GM18511 (cell line): ENCODE results near the gene SLC12A7.
"Not testable (repeated sequence)": the region's sequence is repeated elsewhere in the genome, so short reads cannot be mapped to it uniquely, and the experiment has no call there.

Experiments
- ATAC-seq: cut with Tn5 transposase; IDR thresholded peaks from one replicate; pipeline ENCODE4 v1.9.1; 2021; ENCODE audit warnings: mild to moderate bottlenecking, moderate library complexity; ENCODE audit not compliant: unreplicated experiment

SLC12A7 gene

DNA sequence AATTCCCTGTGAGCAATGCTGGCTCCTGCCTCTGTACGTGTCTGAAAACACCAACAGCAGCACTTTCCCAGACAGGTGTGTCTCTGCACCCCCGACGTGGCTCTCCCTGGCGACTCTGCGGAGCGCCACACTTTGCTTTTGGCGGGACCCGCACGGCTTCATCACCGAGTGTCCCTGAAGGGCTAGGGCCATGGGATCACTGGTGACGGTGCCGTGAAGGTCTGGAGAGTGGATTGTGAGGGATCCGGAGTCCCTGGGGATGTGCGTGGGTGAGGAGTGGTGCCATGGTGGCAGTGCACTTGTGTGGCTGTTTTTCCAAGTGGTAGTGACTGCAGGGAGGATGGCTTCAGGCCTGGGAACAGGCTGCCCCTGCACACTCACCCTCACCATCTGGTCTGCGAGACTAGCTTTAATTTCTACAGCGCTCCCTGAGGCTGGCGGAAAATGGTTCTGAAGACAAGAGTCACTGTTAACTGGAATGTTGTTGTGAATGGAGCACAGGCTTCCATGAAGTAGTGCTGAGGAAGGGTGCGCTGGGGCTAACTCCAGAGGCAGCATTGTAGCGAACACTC, 100.0 kb downstream of the SLC12A7 start:
- ATAC-seq = no peak

DNA sequence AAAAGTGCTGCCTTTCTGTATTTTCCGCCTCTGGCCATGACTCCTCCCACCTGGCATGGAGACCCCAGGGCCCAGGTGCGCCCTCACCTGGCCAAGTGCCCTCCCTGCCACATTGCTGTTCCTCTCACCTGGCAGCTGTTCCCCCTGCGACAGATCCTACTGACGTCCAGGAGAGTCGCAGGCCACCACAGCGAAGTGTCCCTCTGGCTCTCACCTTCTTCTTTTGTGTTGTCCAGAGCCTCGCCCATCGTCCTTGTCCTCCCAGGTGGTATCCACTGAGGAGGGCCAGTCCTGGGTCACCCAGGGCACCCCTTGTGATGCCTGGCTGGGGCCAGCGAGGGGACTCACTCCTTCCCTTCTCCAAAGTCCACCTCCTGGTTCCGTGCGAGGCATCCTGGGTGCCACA, 100.6 kb downstream of the SLC12A7 start:
- ATAC-seq = no peak

- ATAC-seq = no peak
Observed at GRCh38 chr5:1010641-1011046, 101.2 kb downstream of the SLC12A7 start.

DNA sequence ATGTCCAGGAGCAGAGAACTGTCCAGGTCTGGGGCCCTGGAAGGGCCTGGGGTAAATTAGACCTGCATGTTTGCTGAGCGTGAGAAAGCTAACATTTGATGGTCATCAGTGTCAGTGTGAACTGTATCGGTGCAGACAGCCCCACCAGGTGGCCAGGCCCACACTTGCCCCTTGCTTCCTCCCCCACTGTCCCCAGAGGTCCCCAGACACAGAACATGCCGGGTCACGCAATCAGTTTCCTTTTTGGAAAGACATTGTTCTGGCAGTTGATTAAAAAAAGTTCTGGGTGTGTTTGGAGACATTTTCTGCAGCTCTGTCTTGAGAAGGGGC, 101.7 kb downstream of the SLC12A7 start:
- ATAC-seq = no peak

DNA sequence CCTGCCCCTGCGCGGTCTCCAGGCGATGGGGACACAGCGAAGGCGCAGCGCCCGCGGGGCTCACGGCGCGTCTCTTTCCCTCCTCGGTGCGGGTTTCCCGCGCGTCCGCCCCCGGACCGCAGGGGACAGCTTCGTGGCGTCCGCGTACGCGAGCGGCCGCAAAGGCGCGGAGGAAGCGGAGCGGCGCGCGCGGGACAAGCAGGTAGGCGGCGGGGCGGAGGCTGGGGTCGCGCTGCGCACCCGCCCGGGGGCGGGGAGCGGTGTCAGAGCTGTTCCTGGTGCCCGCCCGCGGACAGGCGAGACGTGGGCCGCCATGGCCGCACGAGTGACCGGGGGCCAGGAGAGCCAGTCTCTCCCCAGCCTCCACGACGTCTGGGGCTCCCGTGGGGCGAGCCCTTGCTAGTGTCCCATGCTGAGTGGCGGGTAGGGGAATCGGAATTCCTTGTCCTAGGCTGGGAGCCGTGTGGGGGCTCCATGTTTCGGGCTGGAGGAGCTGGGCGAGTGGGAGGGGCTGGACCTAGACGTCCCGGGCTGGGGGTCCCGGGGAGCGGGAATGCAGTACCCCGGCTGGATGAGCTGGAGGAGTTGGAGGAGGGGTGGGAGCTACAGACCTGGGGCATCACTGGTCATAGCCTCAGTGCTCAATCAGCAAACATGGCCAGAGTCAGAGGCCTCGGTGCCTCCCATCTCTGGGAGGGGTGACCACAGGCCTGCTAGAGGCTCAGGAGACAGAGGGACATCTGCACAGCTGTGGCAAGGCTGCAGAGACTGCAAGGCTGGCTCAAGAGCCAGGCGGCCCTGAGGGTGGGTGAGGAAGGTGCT, 102.3 kb downstream of the SLC12A7 start:
- ATAC-seq = no peak

- peak; percentile 47 for ATAC-seq
Observed at GRCh38 chr5:1008451-1009358, 103.2 kb downstream of the SLC12A7 start, which contains the start of gene NKD2. Gene NKD2, plus strand, starts transcription at chr5:1008802. Its CDS starts 256 bp downstream, at chr5:1009058.

GRCh38 chr5:1007681-1008450, 104.0 kb downstream of the SLC12A7 start:
- no peak for ATAC-seq

- ATAC-seq = no peak
Observed at GRCh38 chr5:1007221-1007680, 104.6 kb downstream of the SLC12A7 start.

- no peak for ATAC-seq
Observed at GRCh38 chr5:1006656-1007071, 105.2 kb downstream of the SLC12A7 start.

DNA sequence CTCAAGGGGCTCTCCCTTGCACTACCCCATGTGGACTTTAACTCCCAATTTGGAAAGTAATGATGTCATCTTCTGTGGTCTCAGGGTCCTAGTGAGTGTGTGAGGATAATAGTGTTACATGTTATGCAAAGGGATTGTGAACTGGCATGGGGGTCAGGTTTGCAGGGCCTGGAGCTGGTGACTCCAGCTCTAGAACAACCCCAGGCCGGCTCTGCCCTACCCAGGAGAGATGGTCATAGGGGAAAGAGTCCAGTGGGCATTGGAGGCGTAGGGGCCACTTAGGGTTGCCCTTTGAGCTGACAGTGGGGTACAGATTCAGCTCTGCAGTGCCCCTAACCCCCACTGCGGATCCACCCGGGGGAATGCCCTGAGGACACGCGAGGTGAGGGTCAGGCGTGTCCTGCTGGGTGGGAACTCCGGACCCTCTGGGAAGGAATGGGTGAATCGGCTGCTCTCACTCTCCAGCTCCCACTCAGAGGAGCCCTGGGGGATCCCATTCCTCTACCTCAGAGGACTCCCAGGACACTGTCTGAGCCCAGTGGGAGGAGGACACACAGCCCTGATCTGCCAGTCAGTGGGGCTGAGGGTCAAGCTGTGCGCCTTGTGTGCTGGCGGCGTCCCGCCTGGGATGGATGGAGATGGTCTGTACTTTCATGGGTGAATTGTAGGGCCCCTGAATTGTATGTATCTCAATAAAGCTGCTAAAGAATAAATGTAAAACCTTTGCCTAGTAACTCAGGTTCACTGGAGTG, 105.8 kb downstream of the SLC12A7 start:
- no peak for ATAC-seq

- ATAC-seq = no peak
Observed at GRCh38 chr5:1005249-1005851, 106.5 kb downstream of the SLC12A7 start.

DNA sequence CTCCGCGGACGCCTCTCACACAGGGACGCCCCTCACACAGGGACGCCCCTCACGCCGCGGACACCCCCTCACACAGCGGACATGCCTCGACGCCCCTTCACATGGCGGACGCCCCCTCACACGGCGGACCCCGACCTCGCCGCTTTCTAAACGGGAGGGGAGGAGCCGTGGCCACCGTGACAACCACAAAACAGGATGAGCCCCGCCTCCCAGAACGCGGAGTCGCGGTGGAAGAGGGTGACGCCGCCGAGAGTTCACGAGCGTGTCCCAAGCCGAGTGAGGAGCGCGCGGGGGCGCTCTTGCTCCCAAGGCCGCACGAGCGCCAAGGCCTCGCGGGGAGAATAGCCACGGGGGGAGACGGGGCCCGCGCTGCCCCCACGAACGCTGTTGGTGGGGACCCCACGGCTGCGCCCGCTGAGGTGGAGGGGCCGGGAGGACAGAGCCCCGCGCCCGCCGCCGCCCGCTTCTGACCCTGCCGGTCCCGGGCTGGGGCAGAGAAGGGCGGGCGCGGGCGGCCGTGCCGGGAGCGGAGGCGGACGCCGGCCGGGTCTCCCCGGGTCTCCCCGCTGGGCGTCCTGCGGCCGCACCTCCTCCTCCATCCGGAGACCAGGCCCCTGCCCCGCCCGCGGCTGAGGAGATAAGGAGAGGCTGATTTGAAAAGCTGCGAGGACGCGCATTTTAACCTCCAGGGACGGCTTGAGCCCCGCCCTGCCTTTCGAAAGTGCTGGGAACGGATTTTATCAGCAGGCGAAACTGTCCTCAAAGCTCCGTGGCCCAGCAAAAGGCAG, 107.2 kb downstream of the SLC12A7 start:
- ATAC-seq = no peak

DNA sequence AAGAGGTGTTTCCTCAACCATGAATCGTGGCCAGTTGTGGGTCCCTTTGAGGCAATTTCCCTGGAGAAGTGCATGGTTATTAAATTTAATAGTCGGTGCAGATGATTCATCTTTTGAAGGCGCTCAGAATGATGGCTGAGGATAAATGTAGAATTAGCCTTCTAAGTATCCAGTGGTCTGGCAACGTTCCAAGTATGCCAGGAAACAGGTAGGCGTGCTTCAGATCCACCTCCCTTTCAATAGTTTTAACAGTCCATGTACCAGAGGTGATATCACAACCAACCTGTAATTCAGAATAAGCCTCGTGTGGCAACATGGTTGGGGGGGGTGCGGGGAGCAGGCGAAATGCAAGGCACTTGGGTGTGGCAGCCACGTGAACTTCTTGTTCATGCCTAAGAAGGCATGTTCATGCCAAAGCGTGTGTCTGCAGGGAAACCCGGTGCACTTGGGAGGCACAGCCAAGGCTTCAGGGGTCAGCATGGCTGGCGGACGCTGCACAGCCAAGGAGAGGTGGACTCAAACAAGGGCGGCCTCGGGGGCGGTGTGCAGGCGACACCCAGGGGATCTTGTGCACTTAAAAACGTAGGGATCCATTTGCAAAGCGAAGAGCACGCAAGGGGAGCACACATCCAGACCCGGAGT, 108.4 kb downstream of the SLC12A7 start:
- ATAC-seq = no peak

DNA sequence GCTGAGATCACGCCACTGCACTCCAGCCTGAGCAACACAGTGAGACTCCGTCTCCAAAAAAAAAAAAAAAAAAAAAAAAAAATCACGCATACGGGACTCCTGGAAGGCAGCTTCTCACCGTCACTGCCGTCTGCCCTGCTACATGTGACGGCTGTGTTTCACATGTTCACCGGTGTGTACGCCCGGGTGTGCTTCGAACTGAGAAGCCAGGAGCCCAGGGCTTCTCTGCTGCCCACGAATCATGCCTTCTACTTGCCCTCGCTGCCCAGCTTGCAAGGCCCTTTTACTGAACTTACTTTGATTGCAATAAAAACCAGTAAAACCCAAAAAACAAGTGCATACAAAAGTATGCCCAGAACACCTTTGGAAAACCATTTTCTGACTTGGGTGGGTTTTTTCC, 109.0 kb downstream of the SLC12A7 start:
- ATAC-seq = no peak

GRCh38 chr5:1002271-1002546, 109.7 kb downstream of the SLC12A7 start:
- no peak for ATAC-seq

DNA sequence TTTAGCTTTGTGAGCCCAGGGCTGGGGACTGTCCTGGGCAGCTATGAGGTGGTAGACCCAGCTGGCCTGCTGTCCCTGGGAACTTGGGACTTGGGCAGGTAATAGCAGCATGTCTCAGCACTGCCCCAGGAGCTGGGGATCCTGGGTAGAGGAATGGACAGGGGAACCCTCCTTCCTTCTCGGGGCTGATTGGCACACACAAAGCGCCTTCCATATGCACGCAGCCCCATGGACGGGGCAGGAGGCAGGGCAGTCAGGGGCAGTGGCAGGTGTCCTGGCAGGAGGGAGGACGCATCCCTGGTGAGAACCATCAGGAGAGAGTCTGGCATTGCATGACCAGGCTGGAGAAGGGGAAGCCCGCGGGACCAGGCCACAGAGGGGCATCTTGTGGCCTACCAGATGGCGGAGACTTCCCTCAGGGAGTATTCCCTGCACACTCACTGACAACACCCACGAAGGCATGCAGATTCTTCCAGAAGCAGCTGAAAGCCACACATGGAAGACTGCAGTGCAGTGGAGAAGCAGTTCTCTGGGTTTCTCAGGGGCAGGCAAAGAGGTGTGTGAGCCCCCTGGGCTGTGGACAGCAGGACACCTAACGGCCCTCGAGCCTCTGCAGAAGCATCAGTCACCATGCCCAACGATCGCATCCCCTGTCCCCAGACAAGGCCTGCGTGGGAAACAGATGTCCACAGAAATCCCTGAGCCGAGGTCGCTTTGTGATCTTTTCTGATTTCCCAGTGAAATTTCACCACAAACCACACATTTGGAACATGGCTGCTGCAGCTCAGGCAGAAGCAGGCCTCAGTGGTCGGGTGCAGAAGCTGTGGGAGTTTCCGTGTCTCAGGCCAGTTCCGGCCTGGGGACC, 110.2 kb downstream of the SLC12A7 start:
- no peak for ATAC-seq

GRCh38 chr5:1000831-1001230, 111.0 kb downstream of the SLC12A7 start:
- ATAC-seq = not testable (repeated sequence)
